ENCODE measurements around the gene ENOPH1. TPM values are rescaled to one million over a fixed set of nuclear protein-coding genes. Genes with fewer than 3 reads are reported as not detected.

Gene ENOPH1
- polyA plus RNA-seq, 1 donor from 2014 or later: 37.3 TPM

GRCh38 chr4:82415922-82416365 is 14.4 kb upstream of the ENOPH1 start:
- Mint-ChIP-seq H3K4me3 (peak overlapping the region in 2 of 4 donors; percentile 49 to 77), H3K27ac (no peak overlapping the region), H3K36me3 (peaks cover 1% of the 10 kb centered on the region), H3K4me1 (peaks cover 8 to 14% (median 10%) of the 10 kb centered on the region in 3 donors), H3K27me3 (peaks cover 9% of the 10 kb centered on the region), H3K9me3 (no peaks in the 10 kb centered on the region)

- peaks cover 7% of the 10 kb centered on the region for H3K36me3 Mint-ChIP-seq
- H3K9me3 Mint-ChIP-seq: no peaks in the 10 kb centered on the region
- H3K4me3 Mint-ChIP-seq: no peak overlapping the region
- H3K27me3 Mint-ChIP-seq: peaks cover 9% of the 10 kb centered on the region
- no peak overlapping the region for H3K27ac Mint-ChIP-seq
- peaks cover 12 to 31% (median 17%) of the 10 kb centered on the region in 3 donors for H3K4me1 Mint-ChIP-seq
Observed at GRCh38 chr4:82419451-82419850, 10.9 kb upstream of the ENOPH1 start.

GRCh38 chr4:82421796-82422560 is 8.4 kb upstream of the ENOPH1 start:
- Mint-ChIP-seq H3K27me3 (peaks cover 5% of the 10 kb centered on the region), H3K36me3 (peaks cover 8% of the 10 kb centered on the region), H3K9me3 (no peaks in the 10 kb centered on the region), H3K4me3 (no peak overlapping the region), H3K27ac (no peak overlapping the region), H3K4me1 (peaks cover 12 to 36% (median 18%) of the 10 kb centered on the region in 3 donors)

- Mint-ChIP-seq H3K36me3 (peaks cover 9% of the 10 kb centered on the region), H3K27ac (peak overlapping the region in 1 of 3 donors; percentile 86), H3K27me3 (peaks cover 5% of the 10 kb centered on the region), H3K9me3 (no peaks in the 10 kb centered on the region), H3K4me3 (peak overlapping the region in 1 of 4 donors; percentile 64), H3K4me1 (peaks cover 17 to 40% (median 23%) of the 10 kb centered on the region in 3 donors)
Observed at GRCh38 chr4:82422616-82423015, 7.8 kb upstream of the ENOPH1 start.

- peaks cover 24 to 48% (median 29%) of the 10 kb centered on the region in 3 donors for H3K4me1 Mint-ChIP-seq
Observed at GRCh38 chr4:82423245-82424054, 6.9 kb upstream of the ENOPH1 start.

GRCh38 chr4:82425478-82425877 is 4.9 kb upstream of the ENOPH1 start:
- peaks cover 2% of the 10 kb centered on the region for H3K27me3 Mint-ChIP-seq
- no peaks in the 10 kb centered on the region for H3K9me3 Mint-ChIP-seq
- H3K4me3 Mint-ChIP-seq: peak overlapping the region in 1 of 4 donors; percentile 76
- H3K27ac Mint-ChIP-seq: peak overlapping the region in 1 of 3 donors; percentile 72
- peaks cover 11% of the 10 kb centered on the region for H3K36me3 Mint-ChIP-seq
- H3K4me1 Mint-ChIP-seq: peaks cover 26 to 51% (median 26%) of the 10 kb centered on the region in 3 donors

More at GRCh38 chr4:82423245-82424054, 6.9 kb upstream of the ENOPH1 start:
- H3K27me3 Mint-ChIP-seq: no peaks in the 10 kb centered on the region
- peak overlapping the region in 1 of 3 donors; percentile 86 for H3K27ac Mint-ChIP-seq
- H3K9me3 Mint-ChIP-seq: no peaks in the 10 kb centered on the region
- peak overlapping the region in 1 of 4 donors; percentile 64 for H3K4me3 Mint-ChIP-seq
- peaks cover 9% of the 10 kb centered on the region for H3K36me3 Mint-ChIP-seq

- H3K27me3 Mint-ChIP-seq: peaks cover 2% of the 10 kb centered on the region
- H3K9me3 Mint-ChIP-seq: no peaks in the 10 kb centered on the region
- H3K4me3 Mint-ChIP-seq: peak overlapping the region; percentile 95 to 100 (median 100)
- peaks cover 28 to 52% (median 34%) of the 10 kb centered on the region in 3 donors for H3K4me1 Mint-ChIP-seq
- peak overlapping the region; percentile 94 to 100 (median 100) for H3K27ac Mint-ChIP-seq
- H3K36me3 Mint-ChIP-seq: peaks cover 4% of the 10 kb centered on the region
Observed at GRCh38 chr4:82428526-82428968, 1.8 kb upstream of the ENOPH1 start.

- H3K9me3 Mint-ChIP-seq: no peaks in the 10 kb centered on the region
- peaks cover 34 to 46% (median 39%) of the 10 kb centered on the region in 3 donors for H3K4me1 Mint-ChIP-seq
- H3K27ac Mint-ChIP-seq: peak overlapping the region; percentile 94 to 100 (median 100)
- H3K4me3 Mint-ChIP-seq: peak overlapping the region; percentile 95 to 100 (median 100)
- peaks cover 4% of the 10 kb centered on the region for H3K36me3 Mint-ChIP-seq
- H3K27me3 Mint-ChIP-seq: peaks cover 2% of the 10 kb centered on the region
Observed at GRCh38 chr4:82428969-82429727, 1.2 kb upstream of the ENOPH1 start.

- Mint-ChIP-seq H3K9me3 (no peaks in the 10 kb centered on the region), H3K36me3 (peaks cover 4% of the 10 kb centered on the region), H3K4me3 (peak overlapping the region; percentile 95 to 100 (median 100)), H3K27me3 (peaks cover 2% of the 10 kb centered on the region), H3K27ac (peak overlapping the region; percentile 94 to 100 (median 100)), H3K4me1 (peaks cover 34 to 40% (median 39%) of the 10 kb centered on the region in 3 donors)
Observed at GRCh38 chr4:82429728-82430192, 630 bp upstream of the ENOPH1 start.

GRCh38 chr4:82430964-82431745 is 765 bp downstream of the ENOPH1 start:
- H3K36me3 Mint-ChIP-seq: peaks cover 4% of the 10 kb centered on the region
- peak overlapping the region; percentile 95 to 100 (median 100) for H3K4me3 Mint-ChIP-seq
- H3K27me3 Mint-ChIP-seq: peaks cover 2% of the 10 kb centered on the region
- peaks cover 39 to 46% (median 43%) of the 10 kb centered on the region in 3 donors for H3K4me1 Mint-ChIP-seq
- H3K27ac Mint-ChIP-seq: peak overlapping the region; percentile 94 to 100 (median 98)
- no peaks in the 10 kb centered on the region for H3K9me3 Mint-ChIP-seq

GRCh38 chr4:82431831-82432230 is 1.4 kb downstream of the ENOPH1 start:
- peaks cover 2% of the 10 kb centered on the region for H3K27me3 Mint-ChIP-seq
- no peaks in the 10 kb centered on the region for H3K9me3 Mint-ChIP-seq
- H3K27ac Mint-ChIP-seq: peak overlapping the region in 1 of 3 donors; percentile 52
- peaks cover 4% of the 10 kb centered on the region for H3K36me3 Mint-ChIP-seq
- H3K4me1 Mint-ChIP-seq: peaks cover 36 to 42% (median 41%) of the 10 kb centered on the region in 3 donors
- peak overlapping the region in 3 of 4 donors; percentile 12 to 79 (median 70) for H3K4me3 Mint-ChIP-seq

- Mint-ChIP-seq H3K4me3 (peak overlapping the region in 2 of 4 donors; percentile 41 to 79), H3K4me1 (peaks cover 34 to 41% (median 41%) of the 10 kb centered on the region in 3 donors), H3K27ac (peak overlapping the region in 2 of 3 donors; percentile 52 to 62), H3K9me3 (no peaks in the 10 kb centered on the region), H3K36me3 (peaks cover 2% of the 10 kb centered on the region), H3K27me3 (peaks cover 2% of the 10 kb centered on the region)
Observed at GRCh38 chr4:82432596-82432995, 2.2 kb downstream of the ENOPH1 start.

GRCh38 chr4:82433791-82434190 is 3.4 kb downstream of the ENOPH1 start:
- peaks cover 2% of the 10 kb centered on the region for H3K36me3 Mint-ChIP-seq
- peak overlapping the region in 1 of 4 donors; percentile 53 for H3K4me3 Mint-ChIP-seq
- H3K4me1 Mint-ChIP-seq: peaks cover 29 to 35% (median 31%) of the 10 kb centered on the region in 3 donors
- no peak overlapping the region for H3K27ac Mint-ChIP-seq
- H3K9me3 Mint-ChIP-seq: no peaks in the 10 kb centered on the region
- H3K27me3 Mint-ChIP-seq: peaks cover 2% of the 10 kb centered on the region

Measured in IgD-negative memory B cell (primary cell).